GM19240 (cell line): Measurements from ENCODE around the gene EIF2A.

ENCODE experiments used
- DNase-seq: peaks from one replicate; pipeline ENCODE4 v3.0.0; 2011; ENCODE audit warnings: low spot score; ENCODE audit not compliant: insufficient read length

Gene EIF2A

DNA sequence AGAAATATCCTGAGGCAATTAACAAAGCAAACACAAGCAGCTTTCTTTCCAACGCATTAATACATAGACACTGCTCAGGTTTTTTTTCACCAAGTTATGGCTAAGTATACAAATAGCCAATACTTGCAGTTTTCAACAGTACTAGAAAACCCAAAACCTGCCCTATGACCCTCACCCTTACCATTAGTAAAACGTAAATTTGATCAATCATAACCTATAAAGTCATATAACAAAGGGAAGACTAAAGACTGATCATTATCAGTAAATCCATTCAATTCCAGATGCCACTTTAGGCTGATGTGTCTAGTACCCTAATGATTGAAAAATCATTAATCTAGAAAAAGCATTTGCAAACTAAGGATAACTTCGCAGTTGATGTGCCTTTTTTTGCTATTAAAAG is 3.5 kb upstream of the EIF2A start:
- DNase-seq = no peak

- no peak for DNase-seq
These were observed 3.1 kb upstream of the EIF2A start for GRCh38 chr3:150543531-150543930.

- no peak for DNase-seq
These were observed 2.5 kb upstream of the EIF2A start for GRCh38 chr3:150544041-150544440.

DNA sequence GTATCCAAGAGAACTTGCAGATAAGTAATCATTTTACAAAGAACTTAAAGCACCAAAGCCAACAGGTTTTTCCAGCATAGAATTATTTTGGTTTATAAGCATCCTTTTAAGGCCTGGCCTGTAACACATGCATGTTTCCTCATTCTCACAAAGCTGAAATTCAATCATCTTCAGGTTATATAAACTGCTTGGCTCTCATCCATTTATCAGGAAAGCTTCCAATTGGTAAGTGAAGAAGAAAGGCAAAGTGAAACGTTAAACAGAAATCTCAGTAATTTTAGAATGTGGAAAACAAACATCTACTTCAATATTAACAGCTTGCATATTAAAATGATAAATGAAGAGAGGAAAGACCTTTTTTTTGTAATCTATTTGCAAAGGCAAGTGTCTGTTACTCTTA is 1.9 kb upstream of the EIF2A start:
- DNase-seq = no peak

GRCh38 chr3:150545419-150546225 is 965 bp upstream of the EIF2A start:
- DNase-seq = no peak

GRCh38 chr3:150547045-150547741 is 606 bp downstream of the EIF2A start:
- DNase-seq = no peak

- no peak for DNase-seq
These were observed 9.4 kb downstream of the EIF2A start for GRCh38 chr3:150555859-150556436.

- DNase-seq = no peak
These were observed 10.2 kb downstream of the EIF2A start for GRCh38 chr3:150556792-150557191.

GRCh38 chr3:150557725-150558124 is 11.1 kb downstream of the EIF2A start:
- no peak for DNase-seq

DNA sequence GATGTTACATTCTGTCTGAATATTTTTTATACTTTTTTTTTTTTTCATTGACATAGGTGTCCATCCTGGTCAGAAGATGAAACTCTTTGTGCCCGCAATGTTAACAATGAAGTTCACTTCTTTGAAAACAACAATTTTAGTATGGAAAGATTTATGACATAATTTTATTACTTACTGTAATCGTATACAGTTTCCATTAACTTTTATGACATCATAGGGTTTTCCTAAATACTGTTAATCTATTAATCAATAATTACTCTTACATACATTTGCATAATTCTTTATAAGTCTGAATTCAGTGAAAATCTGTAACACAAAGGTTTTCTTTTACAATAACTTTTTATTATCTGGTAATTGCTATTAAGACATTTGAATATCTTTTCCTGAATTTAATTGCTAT is 17.7 kb downstream of the EIF2A start:
- no peak for DNase-seq

- no peak for DNase-seq
These were observed 20.7 kb downstream of the EIF2A start for GRCh38 chr3:150567328-150567727.

GRCh38 chr3:150577855-150578254 is 31.3 kb downstream of the EIF2A start:
- no peak for DNase-seq

DNA sequence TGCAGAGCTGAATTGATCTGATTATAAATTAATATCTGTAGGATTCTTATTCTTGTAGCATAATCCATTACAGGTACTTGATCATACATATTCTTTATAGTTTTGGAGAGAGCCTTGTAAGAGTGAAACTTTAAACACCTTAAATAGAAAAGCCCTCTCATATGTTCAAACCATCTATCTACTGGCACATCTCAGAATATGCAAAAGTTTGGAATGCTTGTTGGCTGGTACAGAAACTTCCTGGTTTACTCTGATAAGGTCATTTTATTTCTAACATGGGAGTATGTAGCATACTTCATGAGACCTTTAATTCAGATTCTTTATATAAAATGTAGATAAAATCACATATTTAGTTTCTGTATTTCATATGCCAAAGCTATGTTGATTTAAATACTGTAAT is 34.6 kb downstream of the EIF2A start:
- DNase-seq = no peak

DNA sequence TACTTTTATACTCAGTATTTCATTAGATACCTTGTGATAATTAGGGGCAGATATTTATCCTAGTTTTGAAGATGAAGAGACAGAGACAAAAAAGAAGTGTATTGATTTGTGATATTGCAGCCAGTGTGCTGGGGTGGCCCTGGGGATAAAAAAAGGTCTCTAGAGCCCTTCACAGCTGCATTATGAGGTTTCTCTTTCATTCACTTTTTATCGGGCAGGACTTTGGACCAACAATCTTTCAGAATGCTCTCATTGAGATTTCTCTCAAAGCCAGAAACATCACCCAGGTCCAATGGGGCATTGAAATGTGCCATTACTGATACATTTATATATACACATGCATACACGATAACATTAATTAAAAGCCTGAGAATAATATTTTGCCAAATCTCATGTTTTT is 36.0 kb downstream of the EIF2A start:
- DNase-seq = no peak

- no peak for DNase-seq
These were observed 36.4 kb downstream of the EIF2A start for GRCh38 chr3:150583028-150583427.

- no peak for DNase-seq
These were observed 41.6 kb downstream of the EIF2A start for GRCh38 chr3:150588027-150588830.

DNA sequence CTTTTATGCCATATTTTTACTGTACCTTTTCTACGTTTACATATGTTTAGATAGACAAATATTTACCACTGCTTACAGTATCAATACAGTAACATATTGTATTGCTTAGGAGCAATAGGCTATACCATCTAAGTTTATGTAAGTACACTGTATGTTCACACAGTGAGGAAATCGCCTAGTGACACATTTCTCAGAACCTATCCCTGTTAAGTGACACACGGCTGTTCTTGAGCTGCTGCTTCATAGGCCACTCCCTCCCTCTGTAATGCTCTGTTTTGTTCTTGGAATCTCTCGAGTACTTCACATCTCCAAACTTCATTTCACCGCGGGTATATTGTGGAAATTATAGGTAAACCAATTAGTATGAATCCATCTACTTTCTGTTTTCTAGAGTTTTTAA is 43.2 kb downstream of the EIF2A start:
- DNase-seq = no peak

- DNase-seq = no peak
These were observed 47.6 kb downstream of the EIF2A start for GRCh38 chr3:150594150-150594549.

DNA sequence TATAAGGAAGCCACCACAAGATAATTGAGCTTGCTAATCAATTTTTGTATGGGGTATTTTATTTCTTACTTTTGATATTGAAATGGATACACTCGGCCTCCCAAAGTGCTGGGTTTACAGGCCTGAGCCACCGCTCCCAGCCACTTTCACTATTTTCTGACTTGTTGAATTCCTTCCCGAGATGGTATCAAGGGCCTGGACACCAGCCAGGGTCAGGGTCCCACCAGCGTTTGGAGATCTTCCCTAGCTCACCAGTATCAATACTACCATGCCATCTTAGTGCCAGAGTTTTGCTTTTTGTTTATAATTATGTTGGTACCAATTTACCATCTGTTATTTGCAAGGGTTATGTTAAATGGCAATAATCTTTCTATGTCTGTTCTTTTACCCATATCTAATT is 51.1 kb downstream of the EIF2A start:
- no peak for DNase-seq

DNA sequence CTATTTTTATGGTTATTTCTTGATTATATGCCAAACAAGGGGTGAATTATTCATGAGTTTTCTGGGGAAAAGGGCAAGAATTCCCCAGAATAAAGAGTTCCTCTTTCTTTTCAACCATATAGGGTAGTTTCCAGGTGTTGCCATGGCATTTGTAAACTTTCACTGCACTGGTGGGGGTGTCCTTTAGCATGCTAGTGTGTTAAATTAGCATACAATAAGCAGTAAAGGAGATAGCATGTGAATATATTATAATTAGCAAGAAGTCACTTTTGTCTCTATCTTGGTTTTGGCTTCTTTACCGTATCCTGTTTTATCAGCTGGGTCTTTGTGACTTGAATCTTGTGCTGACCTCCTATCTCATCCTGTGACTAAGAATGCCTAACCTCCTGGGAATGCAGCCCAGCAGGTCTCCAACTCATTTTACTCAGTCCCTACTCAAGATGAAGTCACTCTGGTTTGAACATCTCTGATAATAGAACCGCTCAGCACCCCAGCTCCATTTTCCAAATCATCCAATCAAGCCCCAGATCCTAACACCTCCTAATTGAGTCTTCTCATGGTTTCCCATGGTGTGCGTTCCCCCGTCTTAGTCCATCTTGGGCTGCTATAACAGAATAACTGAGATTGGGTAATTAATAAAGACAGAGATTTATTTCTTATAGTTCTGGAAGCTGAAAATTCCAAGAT is 53.2 kb downstream of the EIF2A start:
- DNase-seq = no peak
